ENCODE results near the gene CGNL1.

Gene CGNL1

DNA sequence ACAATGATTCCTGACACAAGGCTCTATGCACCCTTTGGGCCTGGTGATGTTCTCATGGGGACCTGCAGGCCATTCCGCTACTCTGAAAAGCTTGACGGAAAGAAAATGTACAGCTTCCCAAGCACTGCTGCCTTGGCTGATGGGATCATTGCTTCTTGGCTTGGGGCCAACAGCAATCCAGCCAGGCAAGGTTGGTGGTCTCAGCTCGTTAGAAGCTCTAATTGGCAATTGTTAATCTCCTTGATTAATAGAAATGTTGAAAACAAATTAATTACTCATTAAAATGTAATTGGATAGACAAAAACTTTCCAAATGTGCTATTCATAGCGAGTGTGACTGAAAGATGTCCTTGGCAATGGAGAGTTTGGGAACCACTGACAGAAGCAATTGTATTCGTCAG lies 199.1 kb downstream of the CGNL1 start:
- in situ Hi-C loops (cut with MboI; ENCODE audit: low sequenced_read_pairs, unreplicated experiment), result no loop called here
- DNase-seq (ENCODE audit: low spot score), result no peak

DNA sequence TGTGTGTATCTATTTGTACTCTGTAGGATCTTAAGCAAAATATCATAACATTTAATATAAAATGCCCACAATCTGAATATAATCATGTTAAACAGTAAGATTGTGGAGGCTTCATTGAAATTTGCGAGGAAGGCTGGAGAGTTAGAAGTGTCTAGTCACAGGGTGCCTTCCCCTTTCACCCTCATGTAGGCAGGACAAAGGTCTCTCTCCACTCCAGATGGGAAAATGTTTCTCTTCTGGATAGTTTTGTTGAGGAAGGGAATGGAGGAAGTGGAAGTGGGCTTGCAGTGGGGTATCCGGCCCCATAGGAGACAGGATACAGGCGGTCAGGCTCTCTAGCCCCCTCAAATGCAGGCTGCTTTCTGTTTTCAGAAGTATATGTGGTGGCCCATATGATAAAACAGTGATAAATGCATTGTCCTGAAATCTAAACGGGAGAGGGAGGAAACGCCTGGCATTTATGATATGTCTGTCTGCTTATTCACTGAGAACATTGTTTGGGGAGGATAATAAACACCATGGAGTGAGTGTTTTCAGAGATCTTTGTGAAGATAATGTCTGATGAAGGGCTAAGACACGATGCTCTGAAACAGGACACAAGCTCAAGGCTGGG lies 202.1 kb downstream of the CGNL1 start:
- TF ChIP-seq, protein P1, sequence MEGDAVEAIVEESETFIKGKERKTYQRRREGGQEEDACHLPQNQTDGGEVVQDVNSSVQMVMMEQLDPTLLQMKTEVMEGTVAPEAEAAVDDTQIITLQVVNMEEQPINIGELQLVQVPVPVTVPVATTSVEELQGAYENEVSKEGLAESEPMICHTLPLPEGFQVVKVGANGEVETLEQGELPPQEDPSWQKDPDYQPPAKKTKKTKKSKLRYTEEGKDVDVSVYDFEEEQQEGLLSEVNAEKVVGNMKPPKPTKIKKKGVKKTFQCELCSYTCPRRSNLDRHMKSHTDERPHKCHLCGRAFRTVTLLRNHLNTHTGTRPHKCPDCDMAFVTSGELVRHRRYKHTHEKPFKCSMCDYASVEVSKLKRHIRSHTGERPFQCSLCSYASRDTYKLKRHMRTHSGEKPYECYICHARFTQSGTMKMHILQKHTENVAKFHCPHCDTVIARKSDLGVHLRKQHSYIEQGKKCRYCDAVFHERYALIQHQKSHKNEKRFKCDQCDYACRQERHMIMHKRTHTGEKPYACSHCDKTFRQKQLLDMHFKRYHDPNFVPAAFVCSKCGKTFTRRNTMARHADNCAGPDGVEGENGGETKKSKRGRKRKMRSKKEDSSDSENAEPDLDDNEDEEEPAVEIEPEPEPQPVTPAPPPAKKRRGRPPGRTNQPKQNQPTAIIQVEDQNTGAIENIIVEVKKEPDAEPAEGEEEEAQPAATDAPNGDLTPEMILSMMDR (IDR thresholded peaks at IDR 0.05; ENCODE audit: borderline replicate concordance, control extremely low read depth, extremely low read depth, insufficient read depth, missing control alignments), result no peak
- DNase-seq (ENCODE audit: low spot score), result no peak
- in situ Hi-C loops (cut with MboI; ENCODE audit: low sequenced_read_pairs, unreplicated experiment), result no loop called here

More for the DNA sequence above, 199.1 kb downstream of the CGNL1 start:
- TF ChIP-seq, protein P1 (IDR thresholded peaks at IDR 0.05; ENCODE audit: borderline replicate concordance, control extremely low read depth, extremely low read depth, insufficient read depth, missing control alignments), result no peak

DNA sequence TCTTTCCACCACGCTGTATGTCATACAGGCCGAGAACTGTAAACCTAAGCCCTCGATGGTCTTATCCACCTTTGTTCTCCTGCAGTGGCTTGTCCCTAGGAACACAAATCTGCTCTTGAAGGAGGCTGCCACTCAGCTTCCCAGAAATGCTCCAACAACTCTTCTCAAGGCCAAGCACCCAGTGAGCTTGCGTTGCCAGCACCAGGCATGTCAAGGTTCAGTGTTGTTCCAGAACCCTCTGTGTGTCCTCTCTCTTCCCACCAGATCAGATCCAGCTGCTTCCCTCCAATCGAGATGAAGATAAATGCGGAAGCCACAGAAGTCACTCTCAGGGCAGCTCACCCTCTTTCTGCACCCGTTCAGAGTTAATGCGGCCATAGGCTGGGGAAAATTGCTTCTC lies 204.1 kb downstream of the CGNL1 start:
- no peak for DNase-seq (ENCODE audit: low spot score)
- TF ChIP-seq, protein P1 (IDR thresholded peaks at IDR 0.05; ENCODE audit: borderline replicate concordance, control extremely low read depth, extremely low read depth, insufficient read depth, missing control alignments), result no peak
- in situ Hi-C loops (cut with MboI; ENCODE audit: low sequenced_read_pairs, unreplicated experiment), result no loop called here

DNA sequence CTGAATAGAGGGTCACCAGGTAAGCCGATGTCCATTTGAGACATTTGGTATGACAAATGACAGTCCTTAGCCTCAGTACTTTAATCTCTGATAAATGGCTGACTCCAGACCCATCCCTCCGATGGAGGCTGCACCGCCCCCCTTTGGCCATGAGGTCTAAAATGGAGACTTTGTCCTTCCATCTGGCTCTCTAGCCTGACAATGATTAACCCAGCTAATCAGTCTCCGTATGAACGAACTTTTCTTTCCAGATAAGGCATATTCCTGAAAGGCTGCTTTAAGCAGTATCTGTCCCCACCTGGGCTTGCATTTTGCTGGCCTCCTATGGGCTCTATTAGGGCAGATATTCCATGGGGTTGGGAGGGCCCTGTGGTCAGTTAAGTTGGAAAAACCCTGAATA lies 204.6 kb downstream of the CGNL1 start:
- in situ Hi-C loops (cut with MboI; ENCODE audit: low sequenced_read_pairs, unreplicated experiment), result no loop called here
- DNase-seq (ENCODE audit: low spot score), result no peak
- TF ChIP-seq, protein P1 (IDR thresholded peaks at IDR 0.05; ENCODE audit: borderline replicate concordance, control extremely low read depth, extremely low read depth, insufficient read depth, missing control alignments), result no peak

DNA sequence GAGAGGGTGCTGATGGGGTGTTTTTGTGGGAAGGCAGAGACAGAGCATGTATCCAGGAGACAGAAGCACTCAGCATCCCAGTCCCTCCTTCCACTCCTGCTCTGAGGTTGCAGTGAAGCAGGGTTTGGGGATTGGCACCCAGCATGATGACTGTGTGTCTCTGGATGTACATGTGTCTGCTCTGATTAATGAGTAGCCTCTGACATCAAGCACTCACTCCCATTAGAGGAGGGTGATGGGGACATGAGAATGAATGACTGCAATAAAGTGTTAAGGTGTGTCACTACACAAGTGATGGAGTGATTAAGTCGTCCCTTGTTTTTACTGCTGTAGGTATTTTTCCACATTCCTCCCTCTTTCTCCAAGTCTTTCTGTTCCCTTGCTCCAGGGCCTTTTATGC lies 205.8 kb downstream of the CGNL1 start:
- in situ Hi-C loops (cut with MboI; ENCODE audit: low sequenced_read_pairs, unreplicated experiment), result no loop called here
- DNase-seq (ENCODE audit: low spot score), result no peak
- TF ChIP-seq, protein P1 (IDR thresholded peaks at IDR 0.05; ENCODE audit: borderline replicate concordance, control extremely low read depth, extremely low read depth, insufficient read depth, missing control alignments), result no peak

DNA sequence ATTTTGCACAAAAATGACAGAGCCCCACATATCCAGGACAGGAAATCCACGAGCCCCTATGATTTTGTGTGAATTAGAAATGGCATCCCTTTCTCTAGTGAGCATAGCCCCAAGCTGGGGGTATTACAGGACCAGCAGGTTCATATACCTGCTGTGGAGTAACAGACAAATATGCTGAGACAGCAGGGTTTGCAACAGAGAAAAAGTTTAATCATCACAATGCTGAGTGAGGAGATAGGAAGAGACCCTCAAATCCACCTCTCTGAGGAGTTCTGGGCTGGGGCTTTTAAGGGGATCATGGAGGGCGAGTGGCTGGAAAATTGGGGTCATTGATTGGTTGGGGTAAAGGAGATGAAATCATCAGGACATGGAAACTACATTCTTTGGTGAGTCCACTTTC lies 207.0 kb downstream of the CGNL1 start:
- DNase-seq (ENCODE audit: low spot score), result no peak

More for the DNA sequence above, 207.0 kb downstream of the CGNL1 start:
- in situ Hi-C loops (cut with MboI; ENCODE audit: low sequenced_read_pairs, unreplicated experiment), result no loop called here
- TF ChIP-seq, protein P1 (IDR thresholded peaks at IDR 0.05; ENCODE audit: borderline replicate concordance, control extremely low read depth, extremely low read depth, insufficient read depth, missing control alignments), result no peak
